Transverse colon (tissue), 4 donors: ENCODE results near the gene CREB3L4. TPM values are rescaled to one million over a fixed set of nuclear protein-coding genes. Genes with fewer than 3 reads are reported as not detected.

Experiments
- DNase-seq: peaks from one replicate; pipeline ENCODE4 v3.0.0-alpha.2; 2019
- H3K27ac ChIP-seq, 4 donors: fragments of 200-600 bp; sonication (generic); 2 replicates each; pipeline ENCODE4 v1.5.1; 2016 to 2018; ENCODE audit warnings: inconsistent platforms in 4 of 4
- H3K27me3 ChIP-seq: fragments of 200-600 bp; sonication (generic); 2 replicates; pipeline ENCODE4 v1.5.1; 2017; ENCODE audit warnings: inconsistent platforms
- H3K36me3 ChIP-seq, 4 donors: fragments of 200-600 bp; sonication (generic); 2 replicates each; pipeline ENCODE4 v1.5.1; 2017 to 2019; ENCODE audit warnings: inconsistent platforms in 4 of 4
- H3K4me1 ChIP-seq, 4 donors: fragments of 200-600 bp; sonication (generic); 2 replicates each; pipeline ENCODE4 v1.5.1; 2017 to 2020; ENCODE audit warnings: inconsistent platforms in 4 of 4
- H3K4me3 ChIP-seq, 4 donors: fragments of 200-600 bp; sonication (generic); 1 replicate in 1 of 4; 2 replicates in 3 of 4; pipeline versions ENCODE4 v1.5.1 to v1.6.1; 2017 to 2019; ENCODE audit warnings: inconsistent platforms in 4 of 4
- H3K9me3 ChIP-seq, 2 donors: fragments of 200-600 bp; sonication (generic); 2 replicates each; pipeline ENCODE4 v1.5.1; 2017 to 2019; ENCODE audit warnings: inconsistent platforms in 2 of 2
- EP300 ChIP-seq: sonication (generic); formaldehyde crosslinking; IDR thresholded peaks from one replicate; pipeline ENCODE4 v1.6.1; 2017; ENCODE audit warnings: antibody characterized with exemption, low read depth
- POLR2A ChIP-seq: fragments of 450-650 bp; IDR thresholded peaks from one replicate; pipeline ENCODE4 v1.6.1; 2016; ENCODE audit warnings: antibody characterized with exemption, mild to moderate bottlenecking, moderate library complexity
- POLR2AphosphoS5 ChIP-seq, 3 donors: sonication (generic); formaldehyde crosslinking; IDR thresholded peaks; one replicate each; pipeline ENCODE4 v1.6.1; 2016; ENCODE audit warnings: antibody characterized with exemption in 3 of 3
- WGBS, 2 donors: methylation state at CpG; one replicate each; pipeline ENCODE4 v1.1.5; 2018; ENCODE audit warnings: low coverage in 1 of 2; 5-methylcytosine and 5-hydroxymethylcytosine counted together
- in situ Hi-C, 4 donors: fragments of 200-750 bp; cut with MboI; loops; one replicate each; pipeline versions ENCODE4 v1.15.0 to v1.15.1; 2017; ENCODE audit warnings: low sequenced_read_pairs in 3 of 4, low pct_ligation_motif_present in 1 of 4, low pct_unique_long_range_greater_than_20kb in 1 of 4
- intact Hi-C: fragments of 100-400 bp; cut with DNase I; formaldehyde crosslinking; loops from one replicate; pipeline ENCODE4 v1.15.1; 2023; ENCODE audit warnings: low total_unique reads
- total RNA-seq, 4 donors: library from RNA; depleted of rRNA; stranded (reverse); fragments of >200 nt; gene quantifications; one replicate each; pipeline ENCODE4 v1.1.0, GENCODE V29; 2016
- TF ChIP-seq, protein P1 (sequence below), 5 experiments: fragments of 200-600 bp in 3 of 5; fragments of 450-650 bp in 2 of 5; sonication (generic) in 3 of 5; IDR thresholded peaks; 1 replicate in 2 of 5; 2 replicates in 3 of 5; pipeline ENCODE4 v1.5.1; 2016 to 2017; ENCODE audit warnings: antibody characterized with exemption in 5 of 5, inconsistent platforms in 3 of 5, mild to moderate bottlenecking in 2 of 5, moderate library complexity in 1 of 5

The CREB3L4 gene
- total RNA-seq, 4 donors from 2014 or later: 2.2 to 18.7 (median 11.6) TPM

DNA sequence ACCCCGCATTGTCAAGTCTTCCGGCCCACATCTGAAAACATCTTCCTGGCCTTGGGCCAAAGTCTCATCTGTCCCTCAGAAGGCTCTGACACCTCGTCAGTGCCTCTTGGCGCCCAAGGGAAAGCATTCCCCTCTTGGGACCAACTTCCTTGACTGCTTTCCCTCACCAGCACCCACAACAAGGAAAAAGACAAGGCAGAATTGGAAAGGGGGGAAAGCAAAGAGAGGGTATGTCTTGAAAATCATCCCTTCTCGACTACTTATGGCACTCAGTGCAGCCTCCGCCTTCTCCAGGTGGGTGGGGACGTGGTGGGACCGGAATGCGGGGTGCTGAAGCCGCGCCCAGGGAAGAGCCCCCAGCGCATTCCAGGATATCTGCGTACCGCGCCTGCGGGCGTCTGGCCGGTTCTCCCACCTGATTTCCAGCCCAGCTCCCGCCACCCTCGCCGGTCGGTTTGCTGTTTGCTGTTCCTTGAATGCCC, 3.8 kb upstream of the CREB3L4 start:
- WGBS, 2 donors: 0% methylated on average over 22 of the region's 22 CpGs; no CpG with 5 or more reads in 1 of the 2 donors
- in situ Hi-C loops: loop anchor here in 1 of 4 donors (25.0 kb wide), 1 partner anchor 302 kb away; the partner anchor contains the start of genes ILF2 and SNAPIN
- no peaks in the 10 kb centered on the region for H3K9me3 ChIP-seq
- H3K27me3 ChIP-seq: no peaks in the 10 kb centered on the region
- H3K36me3 ChIP-seq: no peaks in the 10 kb centered on the region
- peak; percentile 63 for DNase-seq
- peak overlapping the region; percentile 41 to 87 (median 70) for H3K4me3 ChIP-seq
- H3K4me1 ChIP-seq: peaks cover 24 to 58% (median 43%) of the 10 kb centered on the region in 4 donors
- TF ChIP-seq POLR2AphosphoS5 (IDR thresholded peaks at IDR 0.05): no peak
- no peak for TF ChIP-seq EP300
- TF ChIP-seq, protein P1, sequence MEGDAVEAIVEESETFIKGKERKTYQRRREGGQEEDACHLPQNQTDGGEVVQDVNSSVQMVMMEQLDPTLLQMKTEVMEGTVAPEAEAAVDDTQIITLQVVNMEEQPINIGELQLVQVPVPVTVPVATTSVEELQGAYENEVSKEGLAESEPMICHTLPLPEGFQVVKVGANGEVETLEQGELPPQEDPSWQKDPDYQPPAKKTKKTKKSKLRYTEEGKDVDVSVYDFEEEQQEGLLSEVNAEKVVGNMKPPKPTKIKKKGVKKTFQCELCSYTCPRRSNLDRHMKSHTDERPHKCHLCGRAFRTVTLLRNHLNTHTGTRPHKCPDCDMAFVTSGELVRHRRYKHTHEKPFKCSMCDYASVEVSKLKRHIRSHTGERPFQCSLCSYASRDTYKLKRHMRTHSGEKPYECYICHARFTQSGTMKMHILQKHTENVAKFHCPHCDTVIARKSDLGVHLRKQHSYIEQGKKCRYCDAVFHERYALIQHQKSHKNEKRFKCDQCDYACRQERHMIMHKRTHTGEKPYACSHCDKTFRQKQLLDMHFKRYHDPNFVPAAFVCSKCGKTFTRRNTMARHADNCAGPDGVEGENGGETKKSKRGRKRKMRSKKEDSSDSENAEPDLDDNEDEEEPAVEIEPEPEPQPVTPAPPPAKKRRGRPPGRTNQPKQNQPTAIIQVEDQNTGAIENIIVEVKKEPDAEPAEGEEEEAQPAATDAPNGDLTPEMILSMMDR (IDR thresholded peaks at IDR 0.05): no peak
- peak overlapping the region; percentile 89 to 99 (median 96) for H3K27ac ChIP-seq
- intact Hi-C loops: no loop called here

DNA sequence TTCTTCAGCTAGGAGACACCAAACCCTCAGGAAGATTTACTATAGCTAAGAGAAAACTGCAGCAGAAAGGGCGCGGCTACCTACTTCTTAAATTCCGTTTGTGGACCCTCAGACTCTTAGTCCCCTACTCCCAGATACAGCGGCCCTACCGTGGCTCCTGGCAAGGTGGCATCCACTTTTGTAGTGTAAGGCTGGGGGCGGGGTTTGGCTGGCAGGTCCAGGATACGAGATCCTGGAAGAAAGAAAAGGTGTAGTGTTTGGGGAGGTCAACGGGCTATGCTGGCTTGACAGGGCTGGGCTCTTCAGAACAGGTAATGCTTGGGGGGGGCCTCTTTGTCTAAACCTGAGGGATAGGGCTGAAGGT, 280 bp downstream of the CREB3L4 start:
- Histone ChIP-seq H3K4me1 (peaks cover 11 to 37% (median 27%) of the 10 kb centered on the region in 4 donors), H3K27me3 (no peaks in the 10 kb centered on the region), H3K4me3 (peak overlapping the region; percentile 27 to 58 (median 55)), H3K36me3 (no peaks in the 10 kb centered on the region), H3K9me3 (no peaks in the 10 kb centered on the region), H3K27ac (peak overlapping the region; percentile 88 to 96 (median 96))
- 2 to 3% methylated on average over 6 to 8 of the region's 8 CpGs for WGBS, 2 donors
- intact Hi-C loops: no loop called here
- DNase-seq: peak; percentile 70
- in situ Hi-C loops: loop anchor here in 1 of 4 donors (25.0 kb wide), 1 partner anchor 306 kb away; the partner anchor contains the start of genes ILF2 and SNAPIN
- TF ChIP-seq POLR2AphosphoS5 (IDR thresholded peaks at IDR 0.05): no peak
- no peak for TF ChIP-seq POLR2A
- TF ChIP-seq, protein P1 (IDR thresholded peaks at IDR 0.05): peak in 1 of 5 experiments; percentile 2
- no peak for TF ChIP-seq EP300

DNA sequence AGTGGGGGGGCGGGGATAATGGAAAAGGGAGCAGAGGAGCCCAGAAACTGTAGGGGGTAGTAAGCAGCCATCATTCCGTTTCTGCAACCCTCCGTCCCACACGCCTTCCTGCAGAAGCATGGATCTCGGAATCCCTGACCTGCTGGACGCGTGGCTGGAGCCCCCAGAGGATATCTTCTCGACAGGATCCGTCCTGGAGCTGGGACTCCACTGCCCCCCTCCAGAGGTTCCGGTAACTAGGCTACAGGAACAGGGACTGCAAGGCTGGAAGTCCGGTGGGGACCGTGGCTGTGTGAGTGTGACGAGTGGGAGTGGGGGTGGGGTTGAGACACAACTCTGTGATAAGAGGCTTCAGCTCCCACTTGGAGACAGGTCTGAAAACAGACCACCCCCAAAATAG, 706 bp downstream of the CREB3L4 start:
- Histone ChIP-seq H3K27me3 (no peaks in the 10 kb centered on the region), H3K4me3 (peak overlapping the region in 3 of 4 donors; percentile 53 to 58 (median 57)), H3K9me3 (no peaks in the 10 kb centered on the region), H3K27ac (peak overlapping the region; percentile 88 to 96 (median 96)), H3K36me3 (no peaks in the 10 kb centered on the region), H3K4me1 (peaks cover 11 to 37% (median 27%) of the 10 kb centered on the region in 4 donors)
- no peak for TF ChIP-seq POLR2AphosphoS5 (IDR thresholded peaks at IDR 0.05)
- TF ChIP-seq, protein P1 (IDR thresholded peaks at IDR 0.05): no peak
- no peak for TF ChIP-seq POLR2A
- TF ChIP-seq EP300: no peak
- in situ Hi-C loops: loop anchor here in 1 of 4 donors (25.0 kb wide), 1 partner anchor 306 kb away; the partner anchor contains the start of genes ILF2 and SNAPIN
- DNase-seq: no peak
- intact Hi-C loops: no loop called here
- WGBS, 2 donors: 12% methylated on average over 13 of the region's 13 CpGs; no CpG with 5 or more reads in 1 of the 2 donors

DNA sequence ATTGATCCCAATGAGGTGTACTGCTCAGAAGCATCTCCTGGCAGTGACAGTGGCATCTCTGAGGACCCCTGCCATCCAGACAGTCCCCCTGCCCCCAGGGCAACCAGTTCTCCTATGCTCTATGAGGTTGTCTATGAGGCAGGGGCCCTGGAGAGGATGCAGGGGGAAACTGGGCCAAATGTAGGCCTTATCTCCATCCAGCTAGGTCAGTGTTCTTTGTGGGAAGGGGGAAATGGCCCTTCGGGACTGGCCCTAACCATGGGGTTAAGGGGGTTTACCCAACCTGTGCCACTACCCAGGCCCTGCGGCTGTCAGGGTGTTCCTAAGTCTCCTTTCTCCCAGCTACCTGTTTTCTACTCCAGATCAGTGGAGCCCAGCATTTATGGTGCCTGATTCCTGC, 1.3 kb downstream of the CREB3L4 start:
- no peak for DNase-seq
- H3K27ac ChIP-seq: no peak overlapping the region
- no peaks in the 10 kb centered on the region for H3K27me3 ChIP-seq
- no peak overlapping the region for H3K4me3 ChIP-seq
- peaks cover 0 to under 1% (median 0%) of the 10 kb centered on the region in 4 donors for H3K36me3 ChIP-seq
- peaks cover 11 to 35% (median 25%) of the 10 kb centered on the region in 4 donors for H3K4me1 ChIP-seq
- H3K9me3 ChIP-seq: no peaks in the 10 kb centered on the region
- no peak for TF ChIP-seq POLR2A
- TF ChIP-seq, protein P1 (IDR thresholded peaks at IDR 0.05): no peak
- TF ChIP-seq EP300: no peak
- no peak for TF ChIP-seq POLR2AphosphoS5 (IDR thresholded peaks at IDR 0.05)
- in situ Hi-C loops: loop anchor here in 1 of 4 donors (25.0 kb wide), 1 partner anchor 307 kb away; the partner anchor contains the start of genes ILF2 and SNAPIN
- intact Hi-C loops: no loop called here
- 80 to 87% methylated on average over 1 to 2 of the region's 2 CpGs for WGBS, 2 donors
